Tibial nerve (tissue), 3 donors: ENCODE measurements around the gene SLC31A2.

Experiments used
- POLR2A ChIP-seq, 2 donors: fragments of 450-650 bp; IDR thresholded peaks; one replicate each; pipeline ENCODE4 v1.6.1; 2017; ENCODE audit warnings: antibody characterized with exemption in 2 of 2, mild to moderate bottlenecking in 2 of 2, moderate library complexity in 2 of 2
- TF ChIP-seq, protein P1 (sequence below), 5 experiments: fragments of 200-600 bp in 3 of 5; fragments of 450-650 bp in 2 of 5; sonication (generic) in 3 of 5; IDR thresholded peaks; one replicate each; pipeline ENCODE4 v1.5.1; 2016 to 2019; ENCODE audit warnings: antibody characterized with exemption in 5 of 5, mild to moderate bottlenecking in 3 of 5, moderate library complexity in 2 of 5

DNA sequence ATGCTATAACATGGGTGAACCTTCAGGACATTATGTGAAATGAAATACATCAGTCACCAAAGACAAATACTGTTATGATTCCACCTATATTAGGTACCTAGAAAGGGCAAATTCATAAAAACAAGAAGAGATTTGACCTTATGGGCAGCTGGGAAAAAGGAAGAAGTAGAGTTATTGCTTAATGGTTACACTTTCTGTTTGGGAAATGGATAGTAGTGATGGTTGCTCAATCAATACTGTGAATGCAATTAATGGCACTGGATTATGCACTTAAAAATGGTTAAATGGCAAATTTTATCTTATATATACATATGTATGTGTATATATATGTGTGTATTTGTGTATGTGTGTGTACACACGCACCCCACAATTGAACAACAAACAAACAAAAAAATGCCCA is 55.1 kb downstream of the SLC31A2 start:
- no peak for TF ChIP-seq POLR2A (IDR thresholded peaks at IDR 0.05)
- TF ChIP-seq, protein P1, sequence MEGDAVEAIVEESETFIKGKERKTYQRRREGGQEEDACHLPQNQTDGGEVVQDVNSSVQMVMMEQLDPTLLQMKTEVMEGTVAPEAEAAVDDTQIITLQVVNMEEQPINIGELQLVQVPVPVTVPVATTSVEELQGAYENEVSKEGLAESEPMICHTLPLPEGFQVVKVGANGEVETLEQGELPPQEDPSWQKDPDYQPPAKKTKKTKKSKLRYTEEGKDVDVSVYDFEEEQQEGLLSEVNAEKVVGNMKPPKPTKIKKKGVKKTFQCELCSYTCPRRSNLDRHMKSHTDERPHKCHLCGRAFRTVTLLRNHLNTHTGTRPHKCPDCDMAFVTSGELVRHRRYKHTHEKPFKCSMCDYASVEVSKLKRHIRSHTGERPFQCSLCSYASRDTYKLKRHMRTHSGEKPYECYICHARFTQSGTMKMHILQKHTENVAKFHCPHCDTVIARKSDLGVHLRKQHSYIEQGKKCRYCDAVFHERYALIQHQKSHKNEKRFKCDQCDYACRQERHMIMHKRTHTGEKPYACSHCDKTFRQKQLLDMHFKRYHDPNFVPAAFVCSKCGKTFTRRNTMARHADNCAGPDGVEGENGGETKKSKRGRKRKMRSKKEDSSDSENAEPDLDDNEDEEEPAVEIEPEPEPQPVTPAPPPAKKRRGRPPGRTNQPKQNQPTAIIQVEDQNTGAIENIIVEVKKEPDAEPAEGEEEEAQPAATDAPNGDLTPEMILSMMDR (IDR thresholded peaks at IDR 0.05): no peak
